Uterus (tissue), 2 donors: ENCODE data around the gene TSPAN12.

Source experiments
- CTCF ChIP-seq, 4 experiments: fragments of 200-600 bp in 2 of 4; fragments of 450-650 bp in 2 of 4; sonication (generic) in 2 of 4; IDR thresholded peaks; one replicate each; pipeline ENCODE4 v1.5.1; 2016 to 2019; ENCODE audit warnings: antibody characterized with exemption in 4 of 4, mild to moderate bottlenecking in 2 of 4, moderate library complexity in 1 of 4
- POLR2A ChIP-seq, 2 donors: fragments of 450-650 bp; IDR thresholded peaks; one replicate each; pipeline ENCODE4 v1.6.1; 2016; ENCODE audit warnings: antibody characterized with exemption in 2 of 2, mild to moderate bottlenecking in 1 of 2, moderate library complexity in 1 of 2

- no peak for TF ChIP-seq CTCF (IDR thresholded peaks at IDR 0.05)
- no peak for TF ChIP-seq POLR2A (IDR thresholded peaks at IDR 0.05)
Observed at GRCh38 chr7:120785095-120785494, 72.8 kb downstream of the TSPAN12 start.
